A549 (cell line): ENCODE measurements around the gene PGBD5.

Experiments
- JUN ChIP-seq, 2 experiments: fragments of >200 bp; sonication (Bioruptor Twin); formaldehyde crosslinking; IDR thresholded peaks; 2 replicates in 1 of 2; 3 replicates in 1 of 2; pipeline ENCODE4 v1.6.1; 2016 to 2017
- MAFK ChIP-seq: fragments of 450-650 bp; IDR thresholded peaks from 2 replicates; pipeline ENCODE4 v1.6.1; 2014; ENCODE audit not compliant: partially characterized antibody
- SMC3 ChIP-seq: fragments of >200 bp; sonication (Bioruptor Twin); formaldehyde crosslinking; IDR thresholded peaks from 3 replicates; pipeline ENCODE4 v1.6.1; 2018; ENCODE audit warnings: inconsistent platforms

- TF ChIP-seq SMC3 (no peak), JUN (IDR thresholded peaks at IDR 0.05) (no peak), MAFK (no peak)
Observed at GRCh38 chr1:230361941-230362340, 64.2 kb downstream of the PGBD5 start.
